ENCODE measurements around the gene STAC3. TPM values are rescaled to one million over a fixed set of nuclear protein-coding genes. Genes with fewer than 3 reads are reported as not detected.
A peak's percentile ranks its signal among the peaks of the same experiment; 100 is the strongest.

Gene STAC3
- total RNA-seq, 1 experiment from 2014 or later: 3.3 TPM

DNA sequence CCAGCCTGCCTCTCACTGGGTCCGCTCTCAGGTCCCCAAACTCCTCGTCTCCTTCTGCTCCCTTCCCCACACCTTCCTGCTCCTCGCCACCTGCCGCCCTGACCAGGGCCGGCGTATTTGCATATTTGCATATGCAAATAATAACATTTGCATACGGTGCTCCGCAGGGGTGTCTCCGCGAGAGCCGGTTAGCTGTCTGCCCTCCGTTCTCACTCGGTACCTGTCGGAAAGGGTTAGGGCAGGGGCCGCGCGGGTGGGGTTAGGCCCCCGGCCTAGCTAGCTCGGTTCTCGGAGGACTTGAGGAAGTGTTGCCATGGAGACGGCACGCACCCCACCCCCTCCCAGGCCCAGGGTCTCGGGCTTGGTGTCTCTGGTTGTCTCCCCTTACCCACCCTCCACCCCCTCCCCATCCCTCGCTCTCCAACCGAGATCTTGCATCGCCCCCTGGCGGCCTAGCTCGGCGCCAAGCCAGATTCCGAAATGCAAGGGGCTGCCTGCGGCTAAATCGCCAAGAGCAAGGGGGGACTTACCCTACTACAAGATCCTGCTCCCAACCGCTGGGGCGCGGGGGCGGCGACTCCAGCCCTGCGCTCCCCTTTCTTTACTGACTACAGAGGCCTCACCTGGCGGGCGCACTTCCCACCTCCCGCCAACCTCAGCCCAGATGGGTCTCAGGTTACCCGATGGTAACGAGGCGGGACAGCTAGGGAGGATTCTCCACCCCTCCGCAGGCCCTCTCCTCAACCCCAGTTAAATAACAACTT, 8.1 kb downstream of the STAC3 start:
- Mint-ChIP-seq H3K9me3 (no peaks in the 10 kb centered on the region), H3K27ac (peak overlapping the region; percentile 95), H3K4me3 (peak overlapping the region; percentile 83), H3K27me3 (ENCODE audit: low read depth) (peaks cover 65% of the 10 kb centered on the region), H3K4me1 (peaks cover 62% of the 10 kb centered on the region), H3K36me3 (no peaks in the 10 kb centered on the region)
- ATAC-seq (peak; percentile 46), DNase-seq (ENCODE audit: low spot score) (peak; percentile 97)
- ChIA-PET POLR2A (interaction anchor here (0.6 to 9.7 kb wide), 8 partner anchors 13 to 219 kb away, joined by 3 to 97 read pairs (median 6); partner anchors contain the start of genes INHBE, NXPH4 and SHMT2), CTCF (interaction anchor here (0.6 to 18.5 kb wide), 51 partner anchors 9 to 1235 kb away, joined by 3 to 660 read pairs (median 6); partner anchors contain the start of genes GLI1, INHBC, INHBE and LRP1)
- TF ChIP-seq SMAD4 (CRISPR knock-in tag; IDR thresholded peaks at IDR 0.05): no peak
- no peak for TF ChIP-seq GRHL2 (CRISPR knock-in tag; IDR thresholded peaks at IDR 0.05; ENCODE audit: insufficient replicate concordance, severe bottlenecking)
- TF ChIP-seq, protein P1, sequence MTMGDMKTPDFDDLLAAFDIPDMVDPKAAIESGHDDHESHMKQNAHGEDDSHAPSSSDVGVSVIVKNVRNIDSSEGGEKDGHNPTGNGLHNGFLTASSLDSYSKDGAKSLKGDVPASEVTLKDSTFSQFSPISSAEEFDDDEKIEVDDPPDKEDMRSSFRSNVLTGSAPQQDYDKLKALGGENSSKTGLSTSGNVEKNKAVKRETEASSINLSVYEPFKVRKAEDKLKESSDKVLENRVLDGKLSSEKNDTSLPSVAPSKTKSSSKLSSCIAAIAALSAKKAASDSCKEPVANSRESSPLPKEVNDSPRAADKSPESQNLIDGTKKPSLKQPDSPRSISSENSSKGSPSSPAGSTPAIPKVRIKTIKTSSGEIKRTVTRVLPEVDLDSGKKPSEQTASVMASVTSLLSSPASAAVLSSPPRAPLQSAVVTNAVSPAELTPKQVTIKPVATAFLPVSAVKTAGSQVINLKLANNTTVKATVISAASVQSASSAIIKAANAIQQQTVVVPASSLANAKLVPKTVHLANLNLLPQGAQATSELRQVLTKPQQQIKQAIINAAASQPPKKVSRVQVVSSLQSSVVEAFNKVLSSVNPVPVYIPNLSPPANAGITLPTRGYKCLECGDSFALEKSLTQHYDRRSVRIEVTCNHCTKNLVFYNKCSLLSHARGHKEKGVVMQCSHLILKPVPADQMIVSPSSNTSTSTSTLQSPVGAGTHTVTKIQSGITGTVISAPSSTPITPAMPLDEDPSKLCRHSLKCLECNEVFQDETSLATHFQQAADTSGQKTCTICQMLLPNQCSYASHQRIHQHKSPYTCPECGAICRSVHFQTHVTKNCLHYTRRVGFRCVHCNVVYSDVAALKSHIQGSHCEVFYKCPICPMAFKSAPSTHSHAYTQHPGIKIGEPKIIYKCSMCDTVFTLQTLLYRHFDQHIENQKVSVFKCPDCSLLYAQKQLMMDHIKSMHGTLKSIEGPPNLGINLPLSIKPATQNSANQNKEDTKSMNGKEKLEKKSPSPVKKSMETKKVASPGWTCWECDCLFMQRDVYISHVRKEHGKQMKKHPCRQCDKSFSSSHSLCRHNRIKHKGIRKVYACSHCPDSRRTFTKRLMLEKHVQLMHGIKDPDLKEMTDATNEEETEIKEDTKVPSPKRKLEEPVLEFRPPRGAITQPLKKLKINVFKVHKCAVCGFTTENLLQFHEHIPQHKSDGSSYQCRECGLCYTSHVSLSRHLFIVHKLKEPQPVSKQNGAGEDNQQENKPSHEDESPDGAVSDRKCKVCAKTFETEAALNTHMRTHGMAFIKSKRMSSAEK (CRISPR knock-in tag; IDR thresholded peaks at IDR 0.05; ENCODE audit: borderline replicate concordance): no peak
- TF ChIP-seq ZNF232 (CRISPR knock-in tag; IDR thresholded peaks at IDR 0.05): no peak
- TF ChIP-seq SP1 (CRISPR knock-in tag; conservative IDR thresholded peaks at IDR 0.05): peak; percentile 38; the same call in 1 of the 2 replicates
- no peak for TF ChIP-seq ZNF317 (CRISPR knock-in tag; IDR thresholded peaks at IDR 0.05; ENCODE audit: borderline replicate concordance, low read depth)
- TF ChIP-seq, protein P2, sequence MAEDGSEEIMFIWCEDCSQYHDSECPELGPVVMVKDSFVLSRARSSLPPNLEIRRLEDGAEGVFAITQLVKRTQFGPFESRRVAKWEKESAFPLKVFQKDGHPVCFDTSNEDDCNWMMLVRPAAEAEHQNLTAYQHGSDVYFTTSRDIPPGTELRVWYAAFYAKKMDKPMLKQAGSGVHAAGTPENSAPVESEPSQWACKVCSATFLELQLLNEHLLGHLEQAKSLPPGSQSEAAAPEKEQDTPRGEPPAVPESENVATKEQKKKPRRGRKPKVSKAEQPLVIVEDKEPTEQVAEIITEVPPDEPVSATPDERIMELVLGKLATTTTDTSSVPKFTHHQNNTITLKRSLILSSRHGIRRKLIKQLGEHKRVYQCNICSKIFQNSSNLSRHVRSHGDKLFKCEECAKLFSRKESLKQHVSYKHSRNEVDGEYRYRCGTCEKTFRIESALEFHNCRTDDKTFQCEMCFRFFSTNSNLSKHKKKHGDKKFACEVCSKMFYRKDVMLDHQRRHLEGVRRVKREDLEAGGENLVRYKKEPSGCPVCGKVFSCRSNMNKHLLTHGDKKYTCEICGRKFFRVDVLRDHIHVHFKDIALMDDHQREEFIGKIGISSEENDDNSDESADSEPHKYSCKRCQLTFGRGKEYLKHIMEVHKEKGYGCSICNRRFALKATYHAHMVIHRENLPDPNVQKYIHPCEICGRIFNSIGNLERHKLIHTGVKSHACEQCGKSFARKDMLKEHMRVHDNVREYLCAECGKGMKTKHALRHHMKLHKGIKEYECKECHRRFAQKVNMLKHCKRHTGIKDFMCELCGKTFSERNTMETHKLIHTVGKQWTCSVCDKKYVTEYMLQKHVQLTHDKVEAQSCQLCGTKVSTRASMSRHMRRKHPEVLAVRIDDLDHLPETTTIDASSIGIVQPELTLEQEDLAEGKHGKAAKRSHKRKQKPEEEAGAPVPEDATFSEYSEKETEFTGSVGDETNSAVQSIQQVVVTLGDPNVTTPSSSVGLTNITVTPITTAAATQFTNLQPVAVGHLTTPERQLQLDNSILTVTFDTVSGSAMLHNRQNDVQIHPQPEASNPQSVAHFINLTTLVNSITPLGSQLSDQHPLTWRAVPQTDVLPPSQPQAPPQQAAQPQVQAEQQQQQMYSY (CRISPR knock-in tag; IDR thresholded peaks at IDR 0.05): peak; percentile 45; the same call in 1 of the 2 replicates
- TF ChIP-seq, protein P3, sequence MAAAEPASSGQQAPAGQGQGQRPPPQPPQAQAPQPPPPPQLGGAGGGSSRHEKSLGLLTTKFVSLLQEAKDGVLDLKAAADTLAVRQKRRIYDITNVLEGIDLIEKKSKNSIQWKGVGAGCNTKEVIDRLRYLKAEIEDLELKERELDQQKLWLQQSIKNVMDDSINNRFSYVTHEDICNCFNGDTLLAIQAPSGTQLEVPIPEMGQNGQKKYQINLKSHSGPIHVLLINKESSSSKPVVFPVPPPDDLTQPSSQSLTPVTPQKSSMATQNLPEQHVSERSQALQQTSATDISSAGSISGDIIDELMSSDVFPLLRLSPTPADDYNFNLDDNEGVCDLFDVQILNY (CRISPR knock-in tag; IDR thresholded peaks at IDR 0.05): 0 out of 2 replicates have a peak, but pooled peaks have one; percentile 48
- TF ChIP-seq, protein P4, sequence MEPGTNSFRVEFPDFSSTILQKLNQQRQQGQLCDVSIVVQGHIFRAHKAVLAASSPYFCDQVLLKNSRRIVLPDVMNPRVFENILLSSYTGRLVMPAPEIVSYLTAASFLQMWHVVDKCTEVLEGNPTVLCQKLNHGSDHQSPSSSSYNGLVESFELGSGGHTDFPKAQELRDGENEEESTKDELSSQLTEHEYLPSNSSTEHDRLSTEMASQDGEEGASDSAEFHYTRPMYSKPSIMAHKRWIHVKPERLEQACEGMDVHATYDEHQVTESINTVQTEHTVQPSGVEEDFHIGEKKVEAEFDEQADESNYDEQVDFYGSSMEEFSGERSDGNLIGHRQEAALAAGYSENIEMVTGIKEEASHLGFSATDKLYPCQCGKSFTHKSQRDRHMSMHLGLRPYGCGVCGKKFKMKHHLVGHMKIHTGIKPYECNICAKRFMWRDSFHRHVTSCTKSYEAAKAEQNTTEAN (CRISPR knock-in tag; IDR thresholded peaks at IDR 0.05): no peak
- TF ChIP-seq, protein P5, sequence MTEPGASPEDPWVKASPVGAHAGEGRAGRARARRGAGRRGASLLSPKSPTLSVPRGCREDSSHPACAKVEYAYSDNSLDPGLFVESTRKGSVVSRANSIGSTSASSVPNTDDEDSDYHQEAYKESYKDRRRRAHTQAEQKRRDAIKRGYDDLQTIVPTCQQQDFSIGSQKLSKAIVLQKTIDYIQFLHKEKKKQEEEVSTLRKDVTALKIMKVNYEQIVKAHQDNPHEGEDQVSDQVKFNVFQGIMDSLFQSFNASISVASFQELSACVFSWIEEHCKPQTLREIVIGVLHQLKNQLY (CRISPR knock-in tag; IDR thresholded peaks at IDR 0.05): no peak
- TF ChIP-seq, protein P6, sequence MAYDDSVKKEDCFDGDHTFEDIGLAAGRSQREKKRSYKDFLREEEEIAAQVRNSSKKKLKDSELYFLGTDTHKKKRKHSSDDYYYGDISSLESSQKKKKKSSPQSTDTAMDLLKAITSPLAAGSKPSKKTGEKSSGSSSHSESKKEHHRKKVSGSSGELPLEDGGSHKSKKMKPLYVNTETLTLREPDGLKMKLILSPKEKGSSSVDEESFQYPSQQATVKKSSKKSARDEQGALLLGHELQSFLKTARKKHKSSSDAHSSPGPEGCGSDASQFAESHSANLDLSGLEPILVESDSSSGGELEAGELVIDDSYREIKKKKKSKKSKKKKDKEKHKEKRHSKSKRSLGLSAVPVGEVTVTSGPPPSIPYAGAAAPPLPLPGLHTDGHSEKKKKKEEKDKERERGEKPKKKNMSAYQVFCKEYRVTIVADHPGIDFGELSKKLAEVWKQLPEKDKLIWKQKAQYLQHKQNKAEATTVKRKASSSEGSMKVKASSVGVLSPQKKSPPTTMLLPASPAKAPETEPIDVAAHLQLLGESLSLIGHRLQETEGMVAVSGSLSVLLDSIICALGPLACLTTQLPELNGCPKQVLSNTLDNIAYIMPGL (CRISPR knock-in tag; IDR thresholded peaks at IDR 0.05): peak; percentile 38; the same call in 1 of the 2 replicates
- TF ChIP-seq TCF7 (CRISPR knock-in tag; IDR thresholded peaks at IDR 0.05; ENCODE audit: low read depth): no peak
- no peak for TF ChIP-seq TEAD4 (CRISPR knock-in tag; IDR thresholded peaks at IDR 0.05)
- 0 out of 2 replicates have a peak, but pooled peaks have one; percentile 7 for TF ChIP-seq ZNF121 (CRISPR knock-in tag; IDR thresholded peaks at IDR 0.05)
- TF ChIP-seq, protein P7, sequence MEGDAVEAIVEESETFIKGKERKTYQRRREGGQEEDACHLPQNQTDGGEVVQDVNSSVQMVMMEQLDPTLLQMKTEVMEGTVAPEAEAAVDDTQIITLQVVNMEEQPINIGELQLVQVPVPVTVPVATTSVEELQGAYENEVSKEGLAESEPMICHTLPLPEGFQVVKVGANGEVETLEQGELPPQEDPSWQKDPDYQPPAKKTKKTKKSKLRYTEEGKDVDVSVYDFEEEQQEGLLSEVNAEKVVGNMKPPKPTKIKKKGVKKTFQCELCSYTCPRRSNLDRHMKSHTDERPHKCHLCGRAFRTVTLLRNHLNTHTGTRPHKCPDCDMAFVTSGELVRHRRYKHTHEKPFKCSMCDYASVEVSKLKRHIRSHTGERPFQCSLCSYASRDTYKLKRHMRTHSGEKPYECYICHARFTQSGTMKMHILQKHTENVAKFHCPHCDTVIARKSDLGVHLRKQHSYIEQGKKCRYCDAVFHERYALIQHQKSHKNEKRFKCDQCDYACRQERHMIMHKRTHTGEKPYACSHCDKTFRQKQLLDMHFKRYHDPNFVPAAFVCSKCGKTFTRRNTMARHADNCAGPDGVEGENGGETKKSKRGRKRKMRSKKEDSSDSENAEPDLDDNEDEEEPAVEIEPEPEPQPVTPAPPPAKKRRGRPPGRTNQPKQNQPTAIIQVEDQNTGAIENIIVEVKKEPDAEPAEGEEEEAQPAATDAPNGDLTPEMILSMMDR (IDR thresholded peaks at IDR 0.05): peak; percentile 69
- no peak for TF ChIP-seq HMGA2 (CRISPR knock-in tag; IDR thresholded peaks at IDR 0.05)
- peak; percentile 43 for TF ChIP-seq MYBL2 (CRISPR knock-in tag; IDR thresholded peaks at IDR 0.05)
- TF ChIP-seq RELA (CRISPR knock-in tag; IDR thresholded peaks at IDR 0.05; ENCODE audit: borderline replicate concordance): no peak
- TF ChIP-seq, protein P8, sequence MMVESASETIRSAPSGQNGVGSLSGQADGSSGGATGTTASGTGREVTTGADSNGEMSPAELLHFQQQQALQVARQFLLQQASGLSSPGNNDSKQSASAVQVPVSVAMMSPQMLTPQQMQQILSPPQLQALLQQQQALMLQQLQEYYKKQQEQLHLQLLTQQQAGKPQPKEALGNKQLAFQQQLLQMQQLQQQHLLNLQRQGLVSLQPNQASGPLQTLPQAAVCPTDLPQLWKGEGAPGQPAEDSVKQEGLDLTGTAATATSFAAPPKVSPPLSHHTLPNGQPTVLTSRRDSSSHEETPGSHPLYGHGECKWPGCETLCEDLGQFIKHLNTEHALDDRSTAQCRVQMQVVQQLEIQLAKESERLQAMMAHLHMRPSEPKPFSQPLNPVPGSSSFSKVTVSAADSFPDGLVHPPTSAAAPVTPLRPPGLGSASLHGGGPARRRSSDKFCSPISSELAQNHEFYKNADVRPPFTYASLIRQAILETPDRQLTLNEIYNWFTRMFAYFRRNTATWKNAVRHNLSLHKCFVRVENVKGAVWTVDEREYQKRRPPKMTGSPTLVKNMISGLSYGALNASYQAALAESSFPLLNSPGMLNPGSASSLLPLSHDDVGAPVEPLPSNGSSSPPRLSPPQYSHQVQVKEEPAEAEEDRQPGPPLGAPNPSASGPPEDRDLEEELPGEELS (CRISPR knock-in tag; IDR thresholded peaks at IDR 0.05): no peak
